Duodenal mucosa (tissue), 2 donors: Measurements from ENCODE around the gene TXNRD2.

ENCODE experiments used
- H3K27ac ChIP-seq: one replicate; pipeline ENCODE4 v1.7.0; 2013; ENCODE audit warnings: low read depth, low read length
- H3K27me3 ChIP-seq, 2 donors: one replicate each; pipeline ENCODE4 v1.7.0; 2013; ENCODE audit warnings: low read length in 2 of 2, control low read depth in 1 of 2; ENCODE audit not compliant: insufficient read depth in 2 of 2, control insufficient read depth in 1 of 2
- H3K36me3 ChIP-seq, 2 donors: one replicate each; pipeline ENCODE4 v1.7.0; 2013; ENCODE audit warnings: low read length in 2 of 2, control low read depth in 1 of 2; ENCODE audit not compliant: insufficient read depth in 2 of 2, control insufficient read depth in 1 of 2
- H3K4me1 ChIP-seq, 2 donors: one replicate each; pipeline ENCODE4 v1.7.0; 2013; ENCODE audit warnings: low read length in 2 of 2, control low read depth in 1 of 2; ENCODE audit not compliant: insufficient read depth in 2 of 2, control insufficient read depth in 1 of 2
- H3K4me3 ChIP-seq, 2 donors: one replicate each; pipeline ENCODE4 v1.7.0; 2013; ENCODE audit warnings: low read length in 2 of 2, low read depth in 1 of 2
- H3K9ac ChIP-seq, 2 donors: one replicate each; pipeline ENCODE4 v1.7.0; 2013; ENCODE audit warnings: low read length in 2 of 2, low read depth in 1 of 2
- H3K9me3 ChIP-seq, 2 donors: one replicate each; pipeline ENCODE4 v1.7.0; 2013; ENCODE audit warnings: low read length in 2 of 2, control low read depth in 1 of 2; ENCODE audit not compliant: control insufficient read depth in 1 of 2

The TXNRD2 gene

GRCh38 chr22:19868773-19869471, 72.7 kb downstream of the TXNRD2 start:
- Histone ChIP-seq H3K4me1 (peaks cover 14 to 15% of the 10 kb centered on the region in 2 donors), H3K36me3 (no peaks in the 10 kb centered on the region), H3K4me3 (no peak overlapping the region), H3K9ac (no peak overlapping the region), H3K27ac (no peak overlapping the region), H3K27me3 (no peaks in the 10 kb centered on the region), H3K9me3 (no peaks in the 10 kb centered on the region)

- Histone ChIP-seq H3K36me3 (no peaks in the 10 kb centered on the region), H3K9ac (no peak overlapping the region), H3K27ac (no peak overlapping the region), H3K4me3 (no peak overlapping the region), H3K9me3 (no peaks in the 10 kb centered on the region), H3K4me1 (peaks cover 9 to 10% of the 10 kb centered on the region in 2 donors), H3K27me3 (no peaks in the 10 kb centered on the region)
Observed at GRCh38 chr22:19868333-19868732, 73.3 kb downstream of the TXNRD2 start.

GRCh38 chr22:19867617-19868016, 74.0 kb downstream of the TXNRD2 start:
- Histone ChIP-seq H3K9me3 (no peaks in the 10 kb centered on the region), H3K36me3 (no peaks in the 10 kb centered on the region), H3K4me1 (peaks cover 6 to 10% of the 10 kb centered on the region in 2 donors), H3K4me3 (no peak overlapping the region), H3K27ac (no peak overlapping the region), H3K9ac (no peak overlapping the region), H3K27me3 (no peaks in the 10 kb centered on the region)

GRCh38 chr22:19866665-19867009, 75.0 kb downstream of the TXNRD2 start:
- Histone ChIP-seq H3K36me3 (no peaks in the 10 kb centered on the region), H3K4me3 (no peak overlapping the region), H3K27me3 (no peaks in the 10 kb centered on the region), H3K9me3 (no peaks in the 10 kb centered on the region), H3K27ac (no peak overlapping the region), H3K9ac (no peak overlapping the region), H3K4me1 (peaks cover 6 to 10% of the 10 kb centered on the region in 2 donors)

- Histone ChIP-seq H3K27ac (no peak overlapping the region), H3K36me3 (no peaks in the 10 kb centered on the region), H3K9me3 (no peaks in the 10 kb centered on the region), H3K4me3 (no peak overlapping the region), H3K27me3 (no peaks in the 10 kb centered on the region), H3K9ac (no peak overlapping the region), H3K4me1 (peaks cover 6 to 10% of the 10 kb centered on the region in 2 donors)
Observed at GRCh38 chr22:19865141-19865829, 76.3 kb downstream of the TXNRD2 start.

GRCh38 chr22:19864538-19865106, 77.0 kb downstream of the TXNRD2 start:
- Histone ChIP-seq H3K36me3 (no peaks in the 10 kb centered on the region), H3K4me3 (no peak overlapping the region), H3K27ac (no peak overlapping the region), H3K9me3 (no peaks in the 10 kb centered on the region), H3K4me1 (peaks cover 5 to 8% of the 10 kb centered on the region in 2 donors), H3K27me3 (no peaks in the 10 kb centered on the region), H3K9ac (no peak overlapping the region)

- Histone ChIP-seq H3K9ac (no peak overlapping the region), H3K4me1 (peaks cover 0 to 2% of the 10 kb centered on the region in 2 donors), H3K4me3 (no peak overlapping the region), H3K9me3 (no peaks in the 10 kb centered on the region), H3K27me3 (no peaks in the 10 kb centered on the region), H3K36me3 (no peaks in the 10 kb centered on the region), H3K27ac (no peak overlapping the region)
Observed at GRCh38 chr22:19863571-19863970, 78.0 kb downstream of the TXNRD2 start.

GRCh38 chr22:19862619-19863246, 78.9 kb downstream of the TXNRD2 start:
- Histone ChIP-seq H3K4me1 (no peaks in the 10 kb centered on the region), H3K36me3 (no peaks in the 10 kb centered on the region), H3K9ac (no peak overlapping the region), H3K9me3 (no peaks in the 10 kb centered on the region), H3K27me3 (no peaks in the 10 kb centered on the region), H3K27ac (no peak overlapping the region), H3K4me3 (no peak overlapping the region)

- Histone ChIP-seq H3K36me3 (no peaks in the 10 kb centered on the region), H3K4me1 (peaks cover 9 to 13% of the 10 kb centered on the region in 2 donors), H3K27ac (no peak overlapping the region), H3K4me3 (no peak overlapping the region), H3K9me3 (no peaks in the 10 kb centered on the region), H3K27me3 (no peaks in the 10 kb centered on the region), H3K9ac (no peak overlapping the region)
Observed at GRCh38 chr22:19859861-19860510, 81.6 kb downstream of the TXNRD2 start.

- peaks cover under 1 to 4% of the 10 kb centered on the region in 2 donors for H3K36me3 ChIP-seq
- H3K9ac ChIP-seq = no peak overlapping the region
- H3K27me3 ChIP-seq = no peaks in the 10 kb centered on the region
- H3K4me1 ChIP-seq = peaks cover 26 to 33% of the 10 kb centered on the region in 2 donors
- H3K27ac ChIP-seq = no peak overlapping the region
- no peak overlapping the region for H3K4me3 ChIP-seq
- H3K9me3 ChIP-seq = no peaks in the 10 kb centered on the region
Observed at GRCh38 chr22:19857382-19857781, 84.2 kb downstream of the TXNRD2 start.
